ENCODE measurements around the gene D2HGDH. TPM values are rescaled to one million over a fixed set of nuclear protein-coding genes. Genes with fewer than 3 reads are reported as not detected.

The D2HGDH gene
- total RNA-seq, 3 donors from 2014 or later (not counting 1 experiment from before 2014, with no cell fraction given): 28.9 to 45.5 (median 43.4) TPM

DNA sequence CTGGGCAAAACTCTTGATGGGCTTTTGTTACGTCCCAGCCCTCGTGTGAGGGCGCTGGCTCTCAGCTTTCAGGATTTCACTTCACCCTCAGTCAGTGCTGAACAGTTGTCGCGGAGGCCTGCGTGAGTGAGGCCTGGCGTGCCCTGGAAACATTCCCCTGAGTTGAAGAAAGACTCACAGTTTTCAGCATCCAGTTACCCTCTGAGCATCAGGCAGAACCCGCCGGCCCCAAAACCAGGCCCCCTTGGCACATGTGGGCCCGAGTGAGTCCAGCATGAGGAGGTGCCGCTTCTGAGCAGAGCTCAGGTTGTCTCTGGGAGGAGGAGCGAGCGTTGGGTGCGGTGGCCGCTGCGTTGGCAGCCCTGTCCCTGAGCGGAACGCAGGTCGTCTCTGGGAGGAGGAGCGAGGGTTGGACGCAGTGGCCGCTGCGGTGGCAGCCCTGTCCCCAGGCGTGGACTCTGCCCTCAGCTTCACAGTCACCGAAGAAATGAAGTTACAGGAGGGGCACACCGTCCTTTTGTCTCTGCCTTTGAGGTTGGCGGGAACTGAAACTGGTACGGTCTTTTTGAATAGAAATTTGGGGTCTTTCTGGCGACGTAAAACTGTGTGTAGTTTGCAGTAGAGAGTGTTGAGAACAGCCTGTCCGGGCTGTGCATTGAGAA lies 74.4 kb downstream of the D2HGDH start, which contains the start of gene NEU4:
NEU4 (plus strand) TSS at position 473 of the 662 bp plus-strand sequence. CDS start 5,292 bp downstream, outside the sequence.
- peaks cover 0 to 8% of the 10 kb centered on the region in 2 donors for H3K27me3 Mint-ChIP-seq (ENCODE audit: low read depth in 2 of 2)
- no peak within 1 kb of the TSS for H3K4me3 Mint-ChIP-seq
- TF ChIP-seq, protein P1, sequence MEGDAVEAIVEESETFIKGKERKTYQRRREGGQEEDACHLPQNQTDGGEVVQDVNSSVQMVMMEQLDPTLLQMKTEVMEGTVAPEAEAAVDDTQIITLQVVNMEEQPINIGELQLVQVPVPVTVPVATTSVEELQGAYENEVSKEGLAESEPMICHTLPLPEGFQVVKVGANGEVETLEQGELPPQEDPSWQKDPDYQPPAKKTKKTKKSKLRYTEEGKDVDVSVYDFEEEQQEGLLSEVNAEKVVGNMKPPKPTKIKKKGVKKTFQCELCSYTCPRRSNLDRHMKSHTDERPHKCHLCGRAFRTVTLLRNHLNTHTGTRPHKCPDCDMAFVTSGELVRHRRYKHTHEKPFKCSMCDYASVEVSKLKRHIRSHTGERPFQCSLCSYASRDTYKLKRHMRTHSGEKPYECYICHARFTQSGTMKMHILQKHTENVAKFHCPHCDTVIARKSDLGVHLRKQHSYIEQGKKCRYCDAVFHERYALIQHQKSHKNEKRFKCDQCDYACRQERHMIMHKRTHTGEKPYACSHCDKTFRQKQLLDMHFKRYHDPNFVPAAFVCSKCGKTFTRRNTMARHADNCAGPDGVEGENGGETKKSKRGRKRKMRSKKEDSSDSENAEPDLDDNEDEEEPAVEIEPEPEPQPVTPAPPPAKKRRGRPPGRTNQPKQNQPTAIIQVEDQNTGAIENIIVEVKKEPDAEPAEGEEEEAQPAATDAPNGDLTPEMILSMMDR (IDR thresholded peaks at IDR 0.05): no peak
- Histone ChIP-seq H3K4me1 (ENCODE audit: control insufficient read depth, insufficient read depth, low read length) (peaks cover 12% of the 10 kb centered on the region), H3K9me3 (ENCODE audit: control insufficient read depth, insufficient read depth, low read length) (no peaks in the 10 kb centered on the region), H3K27me3 (ENCODE audit: control insufficient read depth, insufficient read depth, low read length) (peaks cover 9% of the 10 kb centered on the region), H3K36me3 (ENCODE audit: control insufficient read depth, insufficient read depth, low read length) (no peaks in the 10 kb centered on the region), H3K27ac (ENCODE audit: low read length) (no peak within 1 kb of the TSS), H3K4me3 (ENCODE audit: low read length) (no peak within 1 kb of the TSS)
- no peaks in the 10 kb centered on the region for H3K9me3 Mint-ChIP-seq
- 92% methylated on average over 31 of the region's 31 CpGs for WGBS (ENCODE audit: insufficient coverage)
- intact Hi-C loops (cut with micrococcal nuclease): no loop called here
- H3K27ac Mint-ChIP-seq: no peak within 1 kb of the TSS
- H3K4me1 Mint-ChIP-seq: peaks cover 0 to 7% of the 10 kb centered on the region in 2 donors
- DNase-seq: no peak
- ATAC-seq: no peak
- H3K36me3 Mint-ChIP-seq: no peaks in the 10 kb centered on the region

DNA sequence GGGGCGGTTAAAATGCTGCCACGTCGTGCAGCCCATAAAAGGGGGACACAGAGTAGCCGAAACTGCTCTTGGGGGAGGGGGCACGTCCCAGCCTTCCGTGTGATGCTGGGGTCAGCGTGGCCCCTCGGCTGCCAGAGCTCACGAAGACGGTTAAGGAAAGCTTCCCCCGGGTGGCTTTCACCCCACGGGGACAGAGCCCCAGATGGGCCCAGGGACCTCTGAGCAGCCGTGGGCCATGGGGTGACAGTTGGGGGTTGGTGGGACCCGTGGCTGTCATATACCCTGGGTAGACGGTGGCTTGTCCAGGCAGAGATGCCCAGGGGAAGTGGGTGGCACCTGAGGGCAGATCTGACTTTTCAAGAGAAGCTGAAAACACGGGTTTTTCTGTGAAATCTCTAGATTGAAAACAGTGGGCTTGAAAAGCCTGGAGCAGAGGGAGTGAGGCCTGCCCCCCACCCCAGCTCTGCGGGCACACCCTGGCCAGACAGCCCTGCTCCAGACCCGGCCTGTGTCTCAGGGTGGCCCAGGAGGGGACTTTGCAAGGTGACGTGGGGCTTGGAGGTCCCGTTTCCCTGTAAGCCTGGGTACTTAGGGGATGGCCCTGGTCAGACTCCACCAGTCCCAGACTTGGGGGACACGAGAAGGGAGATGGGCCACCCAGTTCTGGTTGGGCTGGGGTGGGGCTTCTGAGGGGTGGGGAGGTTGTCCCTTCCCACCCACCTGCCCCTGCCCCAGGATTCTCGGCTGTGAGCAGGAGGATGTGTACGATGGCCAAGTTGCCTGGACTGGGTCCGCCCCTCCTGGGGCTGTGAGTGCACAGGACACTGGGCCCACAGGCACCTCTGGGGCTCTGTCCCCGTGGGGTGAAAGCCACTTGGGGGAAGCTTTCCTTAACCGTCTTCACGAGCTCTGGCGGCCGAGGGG lies 75.2 kb downstream of the D2HGDH start:
- H3K4me1 Mint-ChIP-seq: peaks cover 0 to 3% of the 10 kb centered on the region in 2 donors
- intact Hi-C loops (cut with micrococcal nuclease): no loop called here
- H3K27me3 ChIP-seq (ENCODE audit: control insufficient read depth, insufficient read depth, low read length): peaks cover under 1% of the 10 kb centered on the region
- H3K9me3 ChIP-seq (ENCODE audit: control insufficient read depth, insufficient read depth, low read length): no peaks in the 10 kb centered on the region
- peaks cover 0 to 8% of the 10 kb centered on the region in 2 donors for H3K27me3 Mint-ChIP-seq (ENCODE audit: low read depth in 2 of 2)
- DNase-seq (no peak), ATAC-seq (no peak)
- no peak overlapping the region for H3K4me3 ChIP-seq (ENCODE audit: low read length)
- TF ChIP-seq, protein P1 (IDR thresholded peaks at IDR 0.05): no peak
- H3K36me3 ChIP-seq (ENCODE audit: control insufficient read depth, insufficient read depth, low read length): no peaks in the 10 kb centered on the region
- no peak overlapping the region for H3K27ac Mint-ChIP-seq
- no peaks in the 10 kb centered on the region for H3K36me3 Mint-ChIP-seq
- H3K27ac ChIP-seq (ENCODE audit: low read length): no peak overlapping the region
- WGBS (ENCODE audit: insufficient coverage): 80% methylated on average over 29 of the region's 29 CpGs
- H3K4me3 Mint-ChIP-seq: no peak overlapping the region
- no peaks in the 10 kb centered on the region for H3K9me3 Mint-ChIP-seq
- H3K4me1 ChIP-seq (ENCODE audit: control insufficient read depth, insufficient read depth, low read length): peaks cover 4% of the 10 kb centered on the region

DNA sequence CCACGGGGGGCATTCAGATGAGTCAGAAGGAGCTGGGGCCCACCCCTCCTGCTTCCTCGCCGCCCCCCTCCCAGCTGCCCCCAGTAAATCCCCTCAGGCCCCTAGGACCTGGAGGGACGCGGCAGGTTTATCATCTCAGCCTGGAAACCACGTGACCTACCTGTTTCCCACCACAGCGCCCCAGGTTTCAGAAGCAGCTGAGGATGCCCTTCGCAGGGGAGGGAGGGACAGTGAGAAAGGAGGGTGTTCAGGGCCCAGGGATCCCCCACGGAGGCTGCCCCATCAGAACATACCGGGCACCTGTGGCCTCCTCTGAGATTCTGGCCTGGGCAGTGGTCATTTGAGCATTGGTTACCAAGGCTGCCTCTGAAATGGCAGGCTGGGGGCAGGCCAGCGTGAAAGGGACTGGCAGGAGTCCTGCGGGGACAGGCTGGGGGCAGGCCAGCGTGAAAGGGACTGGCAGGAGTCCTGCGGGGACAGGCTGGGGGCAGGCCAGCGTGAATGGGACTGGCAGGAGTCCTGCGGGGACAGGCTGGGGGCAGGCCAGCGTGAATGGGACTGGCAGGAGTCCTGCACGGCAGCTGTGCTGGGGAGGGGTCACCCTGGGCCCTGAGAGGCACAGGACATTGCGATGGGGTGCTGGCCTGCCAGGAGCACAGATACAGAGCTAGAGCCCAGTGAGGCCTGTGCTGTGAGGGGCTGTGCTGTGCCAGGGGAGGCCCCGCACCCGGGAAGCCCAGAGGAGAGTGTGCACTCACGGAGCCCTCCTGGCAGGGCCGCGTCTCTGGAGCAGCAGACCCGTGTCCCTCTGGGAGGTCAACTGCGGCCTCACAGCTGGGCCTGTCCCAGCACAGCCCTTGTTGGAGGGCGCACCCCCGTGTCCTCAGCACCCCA lies 76.1 kb downstream of the D2HGDH start:
- Mint-ChIP-seq H3K27me3 (ENCODE audit: low read depth in 2 of 2) (peaks cover 0 to 8% of the 10 kb centered on the region in 2 donors), H3K36me3 (no peaks in the 10 kb centered on the region), H3K27ac (no peak overlapping the region), H3K4me1 (peaks cover 0 to 6% of the 10 kb centered on the region in 2 donors), H3K9me3 (no peaks in the 10 kb centered on the region), H3K4me3 (no peak overlapping the region)
- Histone ChIP-seq H3K27ac (ENCODE audit: low read length) (no peak overlapping the region), H3K27me3 (ENCODE audit: control insufficient read depth, insufficient read depth, low read length) (no peaks in the 10 kb centered on the region), H3K4me3 (ENCODE audit: low read length) (no peak overlapping the region), H3K9me3 (ENCODE audit: control insufficient read depth, insufficient read depth, low read length) (no peaks in the 10 kb centered on the region), H3K4me1 (ENCODE audit: control insufficient read depth, insufficient read depth, low read length) (no peaks in the 10 kb centered on the region), H3K36me3 (ENCODE audit: control insufficient read depth, insufficient read depth, low read length) (no peaks in the 10 kb centered on the region)
- DNase-seq: no peak
- TF ChIP-seq, protein P1 (IDR thresholded peaks at IDR 0.05): no peak
- WGBS (ENCODE audit: insufficient coverage): 86% methylated on average over 27 of the region's 28 CpGs
- ATAC-seq: no peak
- intact Hi-C loops (cut with micrococcal nuclease): no loop called here

Measured in natural killer cell (primary cell).